ENCODE results near the gene DHRS1. TPM values are rescaled to one million over a fixed set of nuclear protein-coding genes. Genes with fewer than 3 reads are reported as not detected.
A peak's percentile ranks its signal among the peaks of the same experiment; 100 is the strongest.

Gene DHRS1
- total RNA-seq, 1 donor from 2014 or later, result 31.4 TPM

DNA sequence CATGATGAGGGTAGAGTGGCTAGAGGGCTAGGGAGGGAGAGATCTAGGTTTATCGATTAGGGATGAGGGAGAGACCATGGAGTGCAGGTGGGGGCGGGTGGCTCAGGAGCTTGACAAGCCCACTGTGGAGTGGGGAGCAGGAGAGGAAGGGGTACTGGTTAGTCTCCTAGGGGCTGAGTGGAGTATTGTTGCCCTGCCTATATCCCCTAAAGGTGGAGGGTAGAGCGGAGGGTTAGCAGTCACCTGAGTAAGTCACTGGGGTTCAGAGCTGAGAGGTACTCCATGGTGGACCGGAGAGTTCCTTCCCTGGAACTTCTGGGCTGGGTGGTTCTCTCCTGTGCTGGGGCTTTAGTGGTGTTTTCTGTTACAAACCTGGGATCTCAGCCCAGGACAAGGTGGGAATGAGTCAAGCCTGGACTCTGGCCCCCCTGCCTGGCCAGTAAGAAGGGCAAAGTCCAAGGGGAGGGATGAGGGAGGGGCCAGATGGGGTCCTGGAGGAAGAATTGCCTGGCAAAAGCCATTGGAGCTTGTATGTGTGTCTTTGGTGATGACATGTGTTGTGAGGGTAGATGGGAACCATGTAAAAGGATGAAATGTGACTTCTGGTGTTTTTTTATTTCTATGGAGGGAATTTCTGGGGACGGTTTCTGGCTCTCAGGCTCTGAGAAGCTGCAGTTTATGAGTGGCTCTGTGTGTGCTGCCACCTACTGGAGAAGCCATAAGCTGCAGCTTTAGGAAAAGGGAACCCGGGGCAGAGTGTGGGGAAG lies 8.2 kb upstream of the DHRS1 start, which contains the start of gene CIDEB:
Gene CIDEB (minus strand): TSS at position 403 of the 767 bp plus-strand sequence. CDS start 119 bp downstream, at position 284.
- no peak for DNase-seq (ENCODE audit: extremely low spot score, unreplicated experiment)
- peaks cover 26% of the 10 kb centered on the region for H3K36me3 Mint-ChIP-seq
- no peaks in the 10 kb centered on the region for H3K27me3 Mint-ChIP-seq
- TF ChIP-seq CTCF (conservative IDR thresholded peaks at IDR 0.05), result peak; percentile 94
- H3K4me3 Mint-ChIP-seq, result peak within 1 kb of the TSS; percentile 45
- peak within 1 kb of the TSS; percentile 70 for H3K27ac Mint-ChIP-seq
- no peaks in the 10 kb centered on the region for H3K9me3 Mint-ChIP-seq
- peaks cover 7% of the 10 kb centered on the region for H3K4me1 Mint-ChIP-seq (ENCODE audit: unreplicated experiment)

- Mint-ChIP-seq H3K4me1 (ENCODE audit: unreplicated experiment) (peaks cover 7% of the 10 kb centered on the region), H3K27ac (peak overlapping the region; percentile 70), H3K9me3 (no peaks in the 10 kb centered on the region), H3K4me3 (peak overlapping the region; percentile 45), H3K36me3 (peaks cover 26% of the 10 kb centered on the region), H3K27me3 (no peaks in the 10 kb centered on the region)
- DNase-seq (ENCODE audit: extremely low spot score, unreplicated experiment), result no peak
- no peak for TF ChIP-seq CTCF (conservative IDR thresholded peaks at IDR 0.05)
These were observed 7.6 kb upstream of the DHRS1 start for GRCh38 chr14:24307156-24307574.

- no peak for TF ChIP-seq CTCF (conservative IDR thresholded peaks at IDR 0.05)
- Mint-ChIP-seq H3K36me3 (peaks cover 24% of the 10 kb centered on the region), H3K9me3 (no peaks in the 10 kb centered on the region), H3K4me3 (no peak overlapping the region), H3K27me3 (no peaks in the 10 kb centered on the region), H3K4me1 (ENCODE audit: unreplicated experiment) (peaks cover 27% of the 10 kb centered on the region), H3K27ac (no peak overlapping the region)
- no peak for DNase-seq (ENCODE audit: extremely low spot score, unreplicated experiment)
These were observed 4.4 kb upstream of the DHRS1 start for GRCh38 chr14:24304019-24304387.

- H3K36me3 Mint-ChIP-seq, result peaks cover 14% of the 10 kb centered on the region
- peaks cover 33% of the 10 kb centered on the region for H3K4me1 Mint-ChIP-seq (ENCODE audit: unreplicated experiment)
- no peak for TF ChIP-seq CTCF (conservative IDR thresholded peaks at IDR 0.05)
- peak overlapping the region; percentile 95 for H3K4me3 Mint-ChIP-seq
- peak overlapping the region; percentile 98 for H3K27ac Mint-ChIP-seq
- no peaks in the 10 kb centered on the region for H3K27me3 Mint-ChIP-seq
- no peak for DNase-seq (ENCODE audit: extremely low spot score, unreplicated experiment)
- no peaks in the 10 kb centered on the region for H3K9me3 Mint-ChIP-seq
These were observed 873 bp upstream of the DHRS1 start for GRCh38 chr14:24300326-24300980.

DNA sequence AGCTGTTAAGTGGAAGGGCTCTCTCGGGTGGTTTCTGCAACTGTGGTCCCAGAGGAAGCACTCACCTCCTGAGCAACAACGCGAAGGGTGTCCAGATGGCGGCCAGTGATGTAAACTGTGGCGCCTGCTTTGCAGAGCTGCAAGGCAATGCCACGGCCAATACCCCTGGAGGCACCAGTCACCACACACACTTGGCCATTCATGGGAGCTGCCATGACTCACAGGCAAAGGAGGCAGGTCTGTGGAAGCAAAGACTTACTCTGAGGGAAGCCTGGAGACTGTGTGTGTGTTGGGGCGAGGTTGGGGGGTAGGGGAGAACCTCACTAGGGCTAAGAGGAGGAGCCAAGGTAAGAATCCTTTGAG lies 707 bp downstream of the DHRS1 start:
- peaks cover 4% of the 10 kb centered on the region for H3K36me3 Mint-ChIP-seq
- H3K9me3 Mint-ChIP-seq, result no peaks in the 10 kb centered on the region
- peak overlapping the region; percentile 98 for H3K27ac Mint-ChIP-seq
- no peak for TF ChIP-seq CTCF (conservative IDR thresholded peaks at IDR 0.05)
- peak overlapping the region; percentile 95 for H3K4me3 Mint-ChIP-seq
- no peaks in the 10 kb centered on the region for H3K27me3 Mint-ChIP-seq
- peaks cover 33% of the 10 kb centered on the region for H3K4me1 Mint-ChIP-seq (ENCODE audit: unreplicated experiment)
- DNase-seq (ENCODE audit: extremely low spot score, unreplicated experiment), result no peak
